Gastrocnemius medialis (tissue), 4 donors: ENCODE data around the gene PLP2. TPM values are rescaled to one million over a fixed set of nuclear protein-coding genes. Genes with fewer than 3 reads are reported as not detected.

Experiments used
- ATAC-seq, 2 donors: fragments of 150-250 bp; one replicate each; pipeline ENCODE4 v1.9.1; 2016
- DNase-seq, 2 donors: peaks; one replicate each; pipeline ENCODE4 v3.0.0-alpha.2; 2019
- H3K27ac ChIP-seq, 4 donors: fragments of 200-600 bp; sonication (generic); 1 replicate in 1 of 4; 2 replicates in 3 of 4; pipeline ENCODE4 v1.5.1; 2016 to 2018; ENCODE audit warnings: mild to moderate bottlenecking in 2 of 4, moderate library complexity in 1 of 4
- H3K27me3 ChIP-seq, 3 donors: fragments of 200-600 bp; sonication (generic) in 2 of 3; 1 replicate in 1 of 3; 2 replicates in 2 of 3; pipeline versions ENCODE4 v1.5.1 to v1.6.0; 2016 to 2019; ENCODE audit warnings: mild to moderate bottlenecking in 1 of 3, moderate library complexity in 1 of 3
- H3K36me3 ChIP-seq, 2 donors: fragments of 200-600 bp; sonication (generic) in 1 of 2; one replicate each; pipeline ENCODE4 v1.5.1; 2017 to 2018
- H3K4me1 ChIP-seq, 2 donors: fragments of 200-600 bp; sonication (generic) in 1 of 2; one replicate each; pipeline ENCODE4 v1.5.1; 2016 to 2017; ENCODE audit warnings: mild to moderate bottlenecking in 2 of 2
- H3K4me3 ChIP-seq, 4 donors: fragments of 200-600 bp; sonication (generic) in 3 of 4; 1 replicate in 1 of 4; 2 replicates in 3 of 4; pipeline ENCODE4 v1.5.1; 2016 to 2019; ENCODE audit warnings: mild to moderate bottlenecking in 2 of 4
- H3K9me3 ChIP-seq, 3 donors: fragments of 200-600 bp; sonication (generic) in 2 of 3; 1 replicate in 1 of 3; 2 replicates in 2 of 3; pipeline ENCODE4 v1.5.1; 2016 to 2019
- CTCF ChIP-seq, 5 experiments: fragments of 450-650 bp in 3 of 5; fragments of 200-600 bp in 2 of 5; sonication (generic) in 2 of 5; IDR thresholded peaks in 4 of 5; conservative IDR thresholded peaks in 1 of 5; 1 replicate in 4 of 5; 2 replicates in 1 of 5; pipeline ENCODE4 v1.5.1; 2016 to 2019; ENCODE audit warnings: antibody characterized with exemption in 5 of 5, mild to moderate bottlenecking in 3 of 5, moderate library complexity in 3 of 5
- POLR2A ChIP-seq, 2 donors: fragments of 450-650 bp; IDR thresholded peaks; one replicate each; pipeline ENCODE4 v1.6.1; 2017; ENCODE audit warnings: antibody characterized with exemption in 2 of 2, mild to moderate bottlenecking in 2 of 2, moderate library complexity in 2 of 2
- in situ Hi-C, 4 donors: fragments of 200-750 bp; cut with MboI; loops; one replicate each; pipeline versions ENCODE4 v1.15.0 to v1.8.0; 2017; ENCODE audit warnings: low sequenced_read_pairs in 4 of 4
- intact Hi-C: fragments of 100-400 bp; cut with DNase I; formaldehyde crosslinking; loops from one replicate; pipeline ENCODE4 v1.15.1; 2023; ENCODE audit warnings: low total_unique reads
- total RNA-seq, 4 donors: library from RNA; depleted of rRNA; stranded (reverse); fragments of >200 nt; gene quantifications; one replicate each; pipeline versions ENCODE4 v1.1.0 to v1.2.3, GENCODE V29; 2016

Gene PLP2
- total RNA-seq, 4 donors from 2014 or later = 12.8 to 53.5 (median 32.5) TPM

- H3K4me1 ChIP-seq = peaks cover 8 to 12% of the 10 kb centered on the region in 2 donors
- TF ChIP-seq CTCF (IDR thresholded peaks at IDR 0.05 in 4 of 5, conservative IDR thresholded peaks at IDR 0.05 in 1 of 5) (no peak), POLR2A (IDR thresholded peaks at IDR 0.05) (no peak)
- ATAC-seq (no peak), DNase-seq (no peak)
- H3K36me3 ChIP-seq = no peaks in the 10 kb centered on the region
- H3K27me3 ChIP-seq = no peaks in the 10 kb centered on the region
- no peak overlapping the region for H3K4me3 ChIP-seq
- H3K27ac ChIP-seq = peak overlapping the region in 2 of 4 donors; percentile 89 to 91
- H3K9me3 ChIP-seq = no peaks in the 10 kb centered on the region
- intact Hi-C loops (loop anchor here (5.0 kb wide), 1 partner anchor 386 kb away; the partner anchor contains the start of gene HDAC6), in situ Hi-C loops (no loop called here)
Observed at GRCh38 chrX:49188468-49189076, 16.9 kb downstream of the PLP2 start.

GRCh38 chrX:49189606-49190005 is 17.9 kb downstream of the PLP2 start:
- DNase-seq (no peak), ATAC-seq (no peak)
- intact Hi-C loops = loop anchor here (5.0 kb wide), 1 partner anchor 387 kb away; the partner anchor contains the start of gene HDAC6
- Histone ChIP-seq H3K36me3 (no peaks in the 10 kb centered on the region), H3K4me1 (peaks cover 4 to 7% of the 10 kb centered on the region in 2 donors), H3K9me3 (no peaks in the 10 kb centered on the region), H3K4me3 (no peak overlapping the region), H3K27ac (peak overlapping the region; percentile 79 to 91 (median 88)), H3K27me3 (no peaks in the 10 kb centered on the region)
- TF ChIP-seq POLR2A (IDR thresholded peaks at IDR 0.05) (no peak), CTCF (IDR thresholded peaks at IDR 0.05 in 4 of 5, conservative IDR thresholded peaks at IDR 0.05 in 1 of 5) (no peak)
- in situ Hi-C loops = no loop called here

- Histone ChIP-seq H3K27me3 (no peaks in the 10 kb centered on the region), H3K9me3 (no peaks in the 10 kb centered on the region), H3K4me1 (no peaks in the 10 kb centered on the region), H3K27ac (peak overlapping the region; percentile 80 to 95 (median 90)), H3K36me3 (no peaks in the 10 kb centered on the region), H3K4me3 (peak overlapping the region; percentile 59 to 75 (median 66))
- intact Hi-C loops (no loop called here), in situ Hi-C loops (no loop called here)
- ATAC-seq (peak; percentile 92 to 97), DNase-seq (peak; percentile 92 to 96)
- TF ChIP-seq CTCF (IDR thresholded peaks at IDR 0.05 in 4 of 5, conservative IDR thresholded peaks at IDR 0.05 in 1 of 5) (no peak), POLR2A (IDR thresholded peaks at IDR 0.05) (peak; percentile 68 to 87)
Observed at GRCh38 chrX:49190821-49191573, 19.3 kb downstream of the PLP2 start.

GRCh38 chrX:49191574-49192011 is 19.9 kb downstream of the PLP2 start:
- in situ Hi-C loops = no loop called here
- DNase-seq (no peak), ATAC-seq (peak in 1 of 2 donors; percentile 7)
- H3K9me3 ChIP-seq = no peaks in the 10 kb centered on the region
- peak overlapping the region; percentile 80 to 95 (median 90) for H3K27ac ChIP-seq
- no peaks in the 10 kb centered on the region for H3K36me3 ChIP-seq
- TF ChIP-seq CTCF (IDR thresholded peaks at IDR 0.05 in 4 of 5, conservative IDR thresholded peaks at IDR 0.05 in 1 of 5) (no peak), POLR2A (IDR thresholded peaks at IDR 0.05) (no peak)
- no peaks in the 10 kb centered on the region for H3K27me3 ChIP-seq
- H3K4me3 ChIP-seq = peak overlapping the region; percentile 59 to 75 (median 66)
- no peaks in the 10 kb centered on the region for H3K4me1 ChIP-seq
- intact Hi-C loops = no loop called here
